Mesodermal cell (in vitro differentiated cells): Measurements from ENCODE around the gene POFUT1.

ENCODE experiments used
- H3K27ac ChIP-seq: 2 replicates; pipeline ENCODE4 v1.7.0; 2013; ENCODE audit warnings: mild to moderate bottlenecking, low read depth, low read length, moderate library complexity; ENCODE audit not compliant: severe bottlenecking
- H3K36me3 ChIP-seq: 2 replicates; pipeline ENCODE4 v1.7.1; 2013; ENCODE audit warnings: mild to moderate bottlenecking, low read length, moderate library complexity; ENCODE audit not compliant: control insufficient read depth, insufficient read depth
- H3K4me1 ChIP-seq: one replicate; pipeline ENCODE4 v1.7.1; 2013; ENCODE audit warnings: mild to moderate bottlenecking, low read length; ENCODE audit not compliant: insufficient read depth, control insufficient read depth, poor library complexity, severe bottlenecking
- H3K4me3 ChIP-seq: 2 replicates; pipeline ENCODE4 v1.7.0; 2013; ENCODE audit warnings: low read length, control low read depth, mild to moderate bottlenecking; ENCODE audit not compliant: insufficient read depth, poor library complexity, severe bottlenecking; ENCODE audit errors: extremely low read depth
- H3K9me3 ChIP-seq: 2 replicates; pipeline ENCODE4 v1.7.1; 2013; ENCODE audit warnings: mild to moderate bottlenecking, low read length, moderate library complexity; ENCODE audit not compliant: control insufficient read depth
- WGBS, 2 experiments: methylation state at CpG; one replicate each; pipeline ENCODE4 v1.1.5; 2013; ENCODE audit warnings: missing lambda C conversion rate in 2 of 2; ENCODE audit not compliant: insufficient coverage in 2 of 2; 5-methylcytosine and 5-hydroxymethylcytosine counted together

Gene POFUT1

GRCh38 chr20:32227744-32228688, 20.3 kb downstream of the POFUT1 start:
- no peaks in the 10 kb centered on the region for H3K4me1 ChIP-seq
- H3K9me3 ChIP-seq: no peaks in the 10 kb centered on the region
- no peak overlapping the region for H3K4me3 ChIP-seq
- H3K36me3 ChIP-seq: peaks cover 80% of the 10 kb centered on the region
- 91 to 96% methylated on average over 22 of the region's 22 CpGs for WGBS, 2 experiments
- no peak overlapping the region for H3K27ac ChIP-seq

GRCh38 chr20:32229251-32229747, 21.6 kb downstream of the POFUT1 start:
- H3K4me1 ChIP-seq: no peaks in the 10 kb centered on the region
- H3K36me3 ChIP-seq: peaks cover 79% of the 10 kb centered on the region
- H3K4me3 ChIP-seq: no peak overlapping the region
- no peaks in the 10 kb centered on the region for H3K9me3 ChIP-seq
- H3K27ac ChIP-seq: no peak overlapping the region
- WGBS, 2 experiments: 87 to 90% methylated on average over 2 to 3 of the region's 5 CpGs

GRCh38 chr20:32230707-32231106, 23.0 kb downstream of the POFUT1 start:
- Histone ChIP-seq H3K27ac (no peak overlapping the region), H3K4me3 (no peak overlapping the region), H3K4me1 (no peaks in the 10 kb centered on the region), H3K9me3 (no peaks in the 10 kb centered on the region), H3K36me3 (peaks cover 86% of the 10 kb centered on the region)
- WGBS, 2 experiments: 90 to 98% methylated on average over 13 of the region's 13 CpGs

GRCh38 chr20:32231245-32231644, 23.6 kb downstream of the POFUT1 start:
- H3K4me3 ChIP-seq: no peak overlapping the region
- H3K9me3 ChIP-seq: no peaks in the 10 kb centered on the region
- WGBS, 2 experiments: 100% methylated on average over 1 of the region's 4 CpGs; no CpG with 5 or more reads in 1 of the 2 experiments
- no peak overlapping the region for H3K27ac ChIP-seq
- peaks cover 90% of the 10 kb centered on the region for H3K36me3 ChIP-seq
- H3K4me1 ChIP-seq: no peaks in the 10 kb centered on the region

- Histone ChIP-seq H3K4me1 (no peaks in the 10 kb centered on the region), H3K4me3 (no peak overlapping the region), H3K27ac (no peak overlapping the region), H3K9me3 (no peaks in the 10 kb centered on the region), H3K36me3 (peaks cover 94% of the 10 kb centered on the region)
- 100% methylated on average over 2 of the region's 4 CpGs for WGBS, 2 experiments
These were observed 24.2 kb downstream of the POFUT1 start for GRCh38 chr20:32231847-32232246.

GRCh38 chr20:32232326-32232886, 24.7 kb downstream of the POFUT1 start:
- peaks cover 92% of the 10 kb centered on the region for H3K36me3 ChIP-seq
- H3K4me1 ChIP-seq: no peaks in the 10 kb centered on the region
- H3K4me3 ChIP-seq: no peak overlapping the region
- H3K9me3 ChIP-seq: no peaks in the 10 kb centered on the region
- H3K27ac ChIP-seq: no peak overlapping the region

- no peak overlapping the region for H3K4me3 ChIP-seq
- H3K9me3 ChIP-seq: no peaks in the 10 kb centered on the region
- H3K36me3 ChIP-seq: peaks cover 83% of the 10 kb centered on the region
- WGBS, 2 experiments: 93 to 99% methylated on average over 7 to 9 of the region's 9 CpGs
- no peaks in the 10 kb centered on the region for H3K4me1 ChIP-seq
- H3K27ac ChIP-seq: no peak overlapping the region
These were observed 25.6 kb downstream of the POFUT1 start for GRCh38 chr20:32233286-32233685.

GRCh38 chr20:32234135-32234808, 26.6 kb downstream of the POFUT1 start:
- no peak overlapping the region for H3K27ac ChIP-seq
- H3K36me3 ChIP-seq: peaks cover 74% of the 10 kb centered on the region
- no peaks in the 10 kb centered on the region for H3K9me3 ChIP-seq
- H3K4me3 ChIP-seq: no peak overlapping the region
- no peaks in the 10 kb centered on the region for H3K4me1 ChIP-seq
- 98% methylated on average over 11 of the region's 13 CpGs for WGBS, 2 experiments

GRCh38 chr20:32235331-32236047, 27.8 kb downstream of the POFUT1 start:
- 94 to 97% methylated on average over 4 to 5 of the region's 6 CpGs for WGBS, 2 experiments
- Histone ChIP-seq H3K4me3 (no peak overlapping the region), H3K27ac (no peak overlapping the region), H3K36me3 (peaks cover 66% of the 10 kb centered on the region), H3K4me1 (no peaks in the 10 kb centered on the region), H3K9me3 (no peaks in the 10 kb centered on the region)

GRCh38 chr20:32236048-32236533, 28.4 kb downstream of the POFUT1 start:
- 97% methylated on average over 3 of the region's 3 CpGs for WGBS, 2 experiments
- H3K27ac ChIP-seq: no peak overlapping the region
- H3K9me3 ChIP-seq: no peaks in the 10 kb centered on the region
- H3K36me3 ChIP-seq: peaks cover 60% of the 10 kb centered on the region
- H3K4me3 ChIP-seq: no peak overlapping the region
- no peaks in the 10 kb centered on the region for H3K4me1 ChIP-seq
